Neural cell (in vitro differentiated cells): Measurements from ENCODE around the gene SELL. TPM values are rescaled to one million over a fixed set of nuclear protein-coding genes. Genes with fewer than 3 reads are reported as not detected.

Experiments used
- H2AFZ ChIP-seq: fragments of 200-600, 300-800 bp; sonication (generic), shearing (Covaris generic); 2 replicates; pipeline ENCODE4 v1.6.0; 2014; ENCODE audit warnings: low read depth, mild to moderate bottlenecking, antibody characterized with exemption, low read length, moderate library complexity
- H3F3A ChIP-seq: fragments of 200-600 bp; shearing (Covaris generic); 2 replicates; pipeline ENCODE4 v1.6.1; 2016; ENCODE audit warnings: mild to moderate bottlenecking, moderate library complexity, mixed read lengths, antibody characterized with exemption, low read length; ENCODE audit not compliant: insufficient read depth, poor library complexity, severe bottlenecking
- H3K27ac ChIP-seq: fragments of 200-600, 300-800 bp; sonication (generic), shearing (Covaris generic); 2 replicates; pipeline ENCODE4 v1.5.1; 2014; ENCODE audit warnings: mild to moderate bottlenecking, low read length, moderate library complexity
- H3K27me3 ChIP-seq: fragments of 300-800, 200-600 bp; sonication (generic), shearing (Covaris generic); 2 replicates; pipeline ENCODE4 v1.6.0; 2014; ENCODE audit warnings: mild to moderate bottlenecking, low read depth, low read length, moderate library complexity; ENCODE audit not compliant: insufficient read depth
- H3K36me3 ChIP-seq: fragments of 300-800, 200-600 bp; sonication (generic), shearing (Covaris generic); 2 replicates; pipeline ENCODE4 v1.5.1; 2014; ENCODE audit warnings: mild to moderate bottlenecking, antibody characterized with exemption, low read length, moderate library complexity; ENCODE audit not compliant: insufficient read depth
- H3K4me2 ChIP-seq: fragments of 300-800, 200-600 bp; sonication (generic), shearing (Covaris generic); 2 replicates; pipeline ENCODE4 v1.6.0; 2014; ENCODE audit warnings: mild to moderate bottlenecking, low read length
- H3K4me3 ChIP-seq: fragments of 300-800, 200-600 bp; sonication (generic), shearing (Covaris generic); 2 replicates; pipeline ENCODE4 v1.5.1; 2014; ENCODE audit warnings: mild to moderate bottlenecking, low read length, moderate library complexity
- H3K79me2 ChIP-seq: fragments of 200-600 bp; shearing (Covaris generic); replicated peaks from 2 replicates; pipeline ENCODE4 v1.6.0; 2014; ENCODE audit warnings: mild to moderate bottlenecking, low read length, moderate library complexity; ENCODE audit not compliant: insufficient read depth
- H3K9ac ChIP-seq: fragments of 300-800, 200-600 bp; sonication (generic), shearing (Covaris generic); 2 replicates; pipeline ENCODE4 v1.6.1; 2016; ENCODE audit warnings: mild to moderate bottlenecking, low read length, mixed read lengths
- H3K9me2 ChIP-seq: fragments of 200-600 bp; shearing (Covaris generic); 2 replicates; pipeline ENCODE4 v1.6.1; 2016; ENCODE audit warnings: mild to moderate bottlenecking, low read length, mixed read lengths; ENCODE audit not compliant: insufficient read depth
- H3K9me3 ChIP-seq: fragments of 200-600, 300-800 bp; sonication (generic), shearing (Covaris generic); 2 replicates; pipeline ENCODE4 v1.6.1; 2016; ENCODE audit warnings: mild to moderate bottlenecking, mixed run types, low read length, moderate library complexity, mixed read lengths
- H4K20me1 ChIP-seq: fragments of 200-600 bp; shearing (Covaris generic); 2 replicates; pipeline ENCODE4 v1.6.1; 2016; ENCODE audit warnings: mild to moderate bottlenecking, mixed run types; ENCODE audit not compliant: insufficient read depth
- EP300 ChIP-seq: fragments of 450-650 bp; conservative IDR thresholded peaks from 2 replicates; pipeline ENCODE4 v1.6.1; 2014; ENCODE audit warnings: antibody characterized with exemption, mild to moderate bottlenecking, moderate library complexity; ENCODE audit not compliant: poor library complexity, severe bottlenecking
- EZH2 ChIP-seq: fragments of 200-600, 300-800 bp; shearing (Covaris generic), sonication (generic); IDR thresholded peaks from 2 replicates; pipeline ENCODE4 v1.6.1; 2014; ENCODE audit warnings: antibody characterized with exemption, low read length, borderline replicate concordance, mild to moderate bottlenecking; ENCODE audit not compliant: insufficient read depth, poor library complexity, severe bottlenecking
- MXI1 ChIP-seq: fragments of 450-650 bp; conservative IDR thresholded peaks from 2 replicates; pipeline ENCODE4 v1.6.1; 2014; ENCODE audit warnings: antibody characterized with exemption, mild to moderate bottlenecking; ENCODE audit not compliant: poor library complexity, severe bottlenecking
- POLR2AphosphoS5 ChIP-seq: IDR thresholded peaks from 2 replicates; pipeline ENCODE4 v1.6.1; 2012
- RAD21 ChIP-seq: fragments of 450-650 bp; conservative IDR thresholded peaks from 2 replicates; pipeline ENCODE4 v1.6.1; 2014; ENCODE audit warnings: antibody characterized with exemption, mild to moderate bottlenecking, moderate library complexity
- REST ChIP-seq: IDR thresholded peaks from 2 replicates; pipeline ENCODE4 v1.6.1; 2012; ENCODE audit warnings: borderline replicate concordance
- SMC3 ChIP-seq: fragments of 450-650 bp; conservative IDR thresholded peaks from 2 replicates; pipeline ENCODE4 v1.6.1; 2014; ENCODE audit warnings: antibody characterized with exemption, mild to moderate bottlenecking, moderate library complexity; ENCODE audit not compliant: poor library complexity
- TAF1 ChIP-seq: IDR thresholded peaks from 2 replicates; pipeline ENCODE4 v1.6.1; 2012; ENCODE audit warnings: low read depth
- polyA plus RNA-seq: library from polyadenylated mRNA; depleted of rRNA; stranded (reverse); fragments of >200 nt; gene quantifications from 2 replicates; pipeline ENCODE4 v1.2.3, GENCODE V29; 2014
- TF ChIP-seq, protein P1 (sequence below): fragments of 450-650 bp; IDR thresholded peaks from 2 replicates; pipeline ENCODE4 v1.5.1; 2014; ENCODE audit warnings: antibody characterized with exemption, mild to moderate bottlenecking, moderate library complexity; ENCODE audit not compliant: poor library complexity, severe bottlenecking

Gene SELL
- polyA plus RNA-seq, 1 donor from 2014 or later = not detected

DNA sequence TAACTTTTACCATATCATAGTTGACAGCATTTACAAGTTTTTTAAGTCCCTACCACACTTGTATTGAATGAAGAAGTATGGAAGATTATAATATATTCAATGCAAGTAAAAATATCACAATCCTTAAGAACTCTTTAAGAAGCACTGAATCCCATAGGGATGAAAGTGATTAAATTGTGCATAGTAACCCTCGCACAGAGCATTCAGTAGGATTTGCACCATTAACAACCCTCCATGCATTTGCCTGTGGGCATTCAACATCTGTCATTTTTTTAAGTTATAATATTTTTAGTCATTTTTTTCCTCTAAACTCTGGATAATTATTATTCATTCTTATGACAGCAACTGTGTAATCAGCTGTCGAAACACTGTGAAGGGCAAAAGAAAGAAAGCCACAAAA lies 12.3 kb upstream of the SELL start:
- H4K20me1 ChIP-seq = no peaks in the 10 kb centered on the region
- no peak overlapping the region for H3K9ac ChIP-seq
- H3K4me2 ChIP-seq = no peak overlapping the region
- H2AFZ ChIP-seq = no peak overlapping the region
- no peaks in the 10 kb centered on the region for H3F3A ChIP-seq
- H3K79me2 ChIP-seq = no peaks in the 10 kb centered on the region
- H3K9me2 ChIP-seq = no peaks in the 10 kb centered on the region
- H3K36me3 ChIP-seq = no peaks in the 10 kb centered on the region
- no peaks in the 10 kb centered on the region for H3K27me3 ChIP-seq
- no peak for TF ChIP-seq TAF1
- no peak for TF ChIP-seq EP300
- TF ChIP-seq REST = no peak
- no peak for TF ChIP-seq SMC3
- no peak for TF ChIP-seq EZH2
- no peak for TF ChIP-seq POLR2AphosphoS5
- no peak for TF ChIP-seq RAD21
- TF ChIP-seq MXI1 = no peak
- TF ChIP-seq, protein P1, sequence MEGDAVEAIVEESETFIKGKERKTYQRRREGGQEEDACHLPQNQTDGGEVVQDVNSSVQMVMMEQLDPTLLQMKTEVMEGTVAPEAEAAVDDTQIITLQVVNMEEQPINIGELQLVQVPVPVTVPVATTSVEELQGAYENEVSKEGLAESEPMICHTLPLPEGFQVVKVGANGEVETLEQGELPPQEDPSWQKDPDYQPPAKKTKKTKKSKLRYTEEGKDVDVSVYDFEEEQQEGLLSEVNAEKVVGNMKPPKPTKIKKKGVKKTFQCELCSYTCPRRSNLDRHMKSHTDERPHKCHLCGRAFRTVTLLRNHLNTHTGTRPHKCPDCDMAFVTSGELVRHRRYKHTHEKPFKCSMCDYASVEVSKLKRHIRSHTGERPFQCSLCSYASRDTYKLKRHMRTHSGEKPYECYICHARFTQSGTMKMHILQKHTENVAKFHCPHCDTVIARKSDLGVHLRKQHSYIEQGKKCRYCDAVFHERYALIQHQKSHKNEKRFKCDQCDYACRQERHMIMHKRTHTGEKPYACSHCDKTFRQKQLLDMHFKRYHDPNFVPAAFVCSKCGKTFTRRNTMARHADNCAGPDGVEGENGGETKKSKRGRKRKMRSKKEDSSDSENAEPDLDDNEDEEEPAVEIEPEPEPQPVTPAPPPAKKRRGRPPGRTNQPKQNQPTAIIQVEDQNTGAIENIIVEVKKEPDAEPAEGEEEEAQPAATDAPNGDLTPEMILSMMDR = no peak
- H3K27ac ChIP-seq = no peak overlapping the region
- no peak overlapping the region for H3K4me3 ChIP-seq
- H3K9me3 ChIP-seq = no peaks in the 10 kb centered on the region

DNA sequence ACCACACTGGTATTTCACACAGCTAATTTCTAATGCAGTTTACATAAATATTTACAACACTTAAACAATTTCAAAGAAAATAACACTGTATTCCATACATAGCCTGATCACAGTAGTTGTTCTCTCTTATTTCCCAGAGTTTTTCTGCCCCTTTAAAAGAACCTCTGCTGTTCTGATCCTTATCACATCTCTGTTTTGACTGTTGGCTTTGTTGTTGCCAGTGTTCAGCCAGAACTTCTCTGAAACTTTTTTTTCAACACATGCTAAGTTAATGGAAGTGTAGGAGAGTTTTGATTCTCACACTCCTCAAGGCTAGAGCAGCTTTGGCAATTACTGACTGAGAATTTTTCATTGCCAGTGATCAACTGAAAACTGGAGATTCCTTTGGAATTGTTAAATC lies 11.4 kb upstream of the SELL start:
- Histone ChIP-seq H3K4me2 (no peak overlapping the region), H3F3A (no peaks in the 10 kb centered on the region)

More for the DNA sequence above, 11.4 kb upstream of the SELL start:
- H3K4me3 ChIP-seq = no peak overlapping the region
- no peaks in the 10 kb centered on the region for H3K27me3 ChIP-seq
- no peaks in the 10 kb centered on the region for H4K20me1 ChIP-seq
- no peak overlapping the region for H3K9ac ChIP-seq
- no peaks in the 10 kb centered on the region for H3K9me3 ChIP-seq
- H3K79me2 ChIP-seq = no peaks in the 10 kb centered on the region
- TF ChIP-seq, protein P1 = no peak
- TF ChIP-seq POLR2AphosphoS5 = no peak
- no peak for TF ChIP-seq RAD21
- TF ChIP-seq TAF1 = no peak
- no peak for TF ChIP-seq MXI1
- TF ChIP-seq SMC3 = no peak
- no peak for TF ChIP-seq EZH2
- TF ChIP-seq REST = no peak
- TF ChIP-seq EP300 = no peak
- no peak overlapping the region for H2AFZ ChIP-seq
- no peaks in the 10 kb centered on the region for H3K36me3 ChIP-seq
- H3K27ac ChIP-seq = no peak overlapping the region
- no peaks in the 10 kb centered on the region for H3K9me2 ChIP-seq
